IPS-18c (cell line): Measurements from ENCODE around the gene ST13.
"Not testable (repeated sequence)": the region's sequence is repeated elsewhere in the genome, so short reads cannot be mapped to it uniquely, and the experiment has no call there.

Experiments used
- H3K4me3 ChIP-seq: 2 replicates; pipeline ENCODE4 v1.7.0; 2013; ENCODE audit warnings: low read depth, mild to moderate bottlenecking, low read length, moderate library complexity; ENCODE audit not compliant: insufficient read depth
- H3K9me3 ChIP-seq: one replicate; pipeline ENCODE4 v1.6.1; 2013; ENCODE audit warnings: mild to moderate bottlenecking, low read length, moderate library complexity; ENCODE audit not compliant: control insufficient read depth, insufficient read depth

ST13 gene

DNA sequence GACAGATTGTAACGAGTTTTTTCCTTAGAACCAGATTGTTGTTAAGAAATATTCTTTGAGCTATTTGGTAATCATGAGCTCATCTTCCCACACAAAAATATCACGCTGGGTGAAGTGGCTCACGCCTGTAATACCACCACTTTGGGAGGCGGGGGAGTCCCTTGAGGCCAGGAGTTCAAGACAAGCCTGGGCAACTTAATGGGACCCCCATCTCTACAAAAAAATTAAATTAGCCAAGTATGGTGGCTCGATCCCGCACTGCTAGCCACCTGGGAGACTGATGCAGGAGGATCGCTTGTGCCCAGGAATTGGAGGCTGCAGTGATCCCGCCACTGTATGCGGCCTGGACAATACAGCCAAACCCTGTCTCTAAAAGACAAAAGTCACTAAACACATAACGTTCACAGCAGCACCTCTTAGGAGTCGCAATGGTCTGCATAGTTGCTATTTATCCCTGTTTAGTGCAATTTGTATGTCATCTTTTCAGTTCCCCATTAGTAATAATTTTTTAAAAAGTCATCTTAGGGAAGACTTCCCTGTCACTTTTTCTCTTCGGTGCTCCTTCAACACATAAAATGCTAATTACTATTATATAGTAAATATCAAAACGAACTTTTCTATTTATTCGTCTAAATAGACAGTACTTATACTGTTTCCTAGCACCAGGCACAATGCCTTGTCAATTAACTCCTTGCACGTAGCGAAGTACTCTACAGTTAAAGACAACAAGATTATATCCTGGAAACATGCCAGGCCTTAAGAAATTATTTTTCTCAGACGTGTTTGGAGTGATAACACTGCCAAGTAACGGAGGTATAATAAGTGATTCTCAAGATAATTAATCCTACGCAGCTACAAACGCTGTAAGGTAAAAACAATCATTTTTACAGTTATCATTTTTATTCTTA lies 1.1 kb downstream of the ST13 start:
- Histone ChIP-seq H3K9me3 (no peaks in the 10 kb centered on the region), H3K4me3 (peak overlapping the region; percentile 97)

DNA sequence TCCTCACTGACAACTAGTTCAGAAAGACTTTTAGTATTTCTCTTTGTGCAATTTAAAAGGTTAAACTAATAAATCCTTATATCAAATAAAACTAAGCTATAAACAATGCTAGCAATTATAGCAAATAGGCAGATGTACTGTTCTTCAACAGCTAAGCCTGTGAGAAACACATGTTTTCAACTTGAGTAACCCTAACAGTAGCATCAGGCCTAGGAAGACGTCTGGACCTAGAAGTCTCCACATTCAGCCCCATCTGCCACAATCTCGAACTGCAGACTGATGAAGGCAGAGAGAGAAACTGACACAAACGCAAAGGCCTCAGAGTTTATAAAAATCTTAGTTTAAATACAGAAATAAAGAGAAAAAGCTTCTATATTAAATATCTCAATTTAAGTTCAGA lies 2.5 kb downstream of the ST13 start:
- no peak overlapping the region for H3K4me3 ChIP-seq
- no peaks in the 10 kb centered on the region for H3K9me3 ChIP-seq

DNA sequence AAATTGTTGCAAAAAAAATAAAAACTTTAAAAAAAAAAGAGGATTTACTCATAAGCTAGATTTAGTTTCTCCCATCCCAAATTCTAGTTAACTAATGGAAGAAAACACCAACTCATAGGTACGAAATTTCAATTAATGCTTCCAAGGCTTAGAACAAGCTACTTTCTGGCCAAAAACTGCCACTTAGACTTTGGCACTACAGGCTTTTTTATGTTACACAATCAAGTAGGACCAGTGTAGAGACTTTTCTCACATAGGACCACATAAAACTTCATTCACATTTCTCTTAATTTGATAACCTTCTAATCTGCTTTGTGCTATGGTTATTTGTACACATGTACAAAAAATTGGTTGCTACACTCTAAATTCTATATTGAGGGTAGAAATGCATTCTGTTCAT lies 3.1 kb downstream of the ST13 start:
- no peak overlapping the region for H3K4me3 ChIP-seq
- H3K9me3 ChIP-seq: no peaks in the 10 kb centered on the region

DNA sequence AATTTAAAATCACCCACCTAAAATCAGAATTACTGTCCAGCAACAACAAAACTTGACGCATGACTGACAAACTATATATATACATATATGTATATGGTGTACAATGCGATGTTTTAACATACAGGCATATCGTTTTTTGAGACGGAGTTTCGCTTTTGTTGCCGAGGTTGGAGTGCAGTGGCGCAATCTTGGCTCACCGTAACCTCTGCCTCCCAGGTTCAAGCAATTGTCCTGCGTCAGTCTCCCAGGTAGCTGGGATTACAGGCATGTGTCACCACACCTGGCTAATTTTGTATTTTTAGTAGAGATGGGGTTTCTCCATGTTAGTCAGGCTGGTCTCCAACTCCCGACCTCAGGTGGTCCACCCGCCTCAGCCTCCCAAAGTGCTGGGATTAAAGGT lies 10.6 kb downstream of the ST13 start:
- H3K4me3 ChIP-seq, H3K9me3 ChIP-seq: not testable (repeated sequence)

DNA sequence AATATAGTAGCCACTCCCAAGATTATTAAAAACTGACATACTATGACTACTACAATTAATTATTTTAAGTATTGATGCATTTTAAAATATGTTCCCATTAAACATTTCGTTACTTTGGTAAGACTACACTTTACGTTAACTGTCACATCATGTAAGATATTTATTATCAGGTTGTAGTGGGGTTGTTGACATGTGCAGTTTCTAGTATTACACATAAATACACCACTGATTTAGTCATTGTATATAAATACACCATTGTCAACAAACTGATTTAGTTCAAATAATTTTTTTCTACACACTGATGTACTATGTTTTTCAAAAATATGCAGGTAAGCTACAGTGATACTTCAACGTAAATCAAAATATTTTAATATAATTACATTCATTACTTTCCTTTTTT lies 11.5 kb downstream of the ST13 start:
- no peak overlapping the region for H3K4me3 ChIP-seq
- H3K9me3 ChIP-seq: no peaks in the 10 kb centered on the region

DNA sequence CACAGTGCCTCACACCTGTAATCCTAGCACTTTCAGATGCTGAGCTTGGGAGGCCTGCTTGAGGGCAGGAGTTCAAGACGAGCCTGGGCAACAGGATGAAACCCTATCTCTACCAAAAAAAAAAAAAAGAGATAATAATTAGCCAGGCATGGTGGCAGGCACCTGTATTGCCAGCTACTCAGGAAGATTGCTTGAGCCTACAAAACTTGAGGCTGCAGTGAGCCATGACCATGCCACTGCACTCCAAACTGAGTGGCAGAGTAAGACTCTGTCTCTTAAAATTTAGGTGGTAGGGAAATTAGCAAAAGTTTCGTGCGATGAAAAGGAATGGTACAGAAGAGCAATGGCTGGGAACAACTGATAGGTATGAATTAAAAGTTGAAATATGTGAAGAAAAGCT lies 18.0 kb downstream of the ST13 start:
- Histone ChIP-seq H3K9me3 (no peaks in the 10 kb centered on the region), H3K4me3 (no peak overlapping the region)

DNA sequence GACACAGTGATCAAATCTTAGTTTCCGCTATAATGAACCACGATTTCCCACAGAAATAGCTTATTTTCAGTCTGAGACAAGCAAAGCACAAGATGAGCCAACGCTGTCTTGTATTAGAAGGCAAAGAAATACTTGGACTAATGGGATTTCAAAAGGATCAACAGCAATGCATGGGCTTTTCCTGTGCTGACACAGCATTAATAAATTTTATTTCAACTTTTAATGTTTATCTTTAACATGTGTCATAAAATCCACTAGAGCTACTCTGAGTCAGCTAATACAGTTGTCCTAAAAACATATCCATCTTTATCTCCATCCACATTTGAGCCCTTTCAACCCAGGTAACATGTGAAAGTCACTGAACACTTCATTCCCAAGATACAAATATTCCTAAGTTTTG lies 21.8 kb downstream of the ST13 start:
- Histone ChIP-seq H3K4me3 (no peak overlapping the region), H3K9me3 (no peaks in the 10 kb centered on the region)

DNA sequence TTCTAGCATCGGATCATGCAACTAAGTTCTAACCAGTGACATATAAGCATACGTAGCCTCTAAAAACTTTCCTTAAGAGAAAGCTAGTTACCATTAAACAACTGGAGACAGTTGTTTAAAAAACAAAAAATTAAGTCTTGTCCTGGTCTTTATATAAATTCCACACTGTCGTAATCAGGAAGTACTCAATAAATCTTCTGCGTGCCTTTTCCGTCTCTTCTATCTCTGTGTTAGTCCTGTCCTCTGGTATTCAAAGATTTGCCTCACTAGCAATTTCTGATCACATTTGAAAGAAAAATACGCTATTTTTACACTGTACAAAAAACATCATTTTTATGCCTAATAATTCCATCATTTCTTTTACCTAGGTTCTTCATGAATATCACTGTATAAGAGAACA lies 27.3 kb downstream of the ST13 start:
- no peak overlapping the region for H3K4me3 ChIP-seq

DNA sequence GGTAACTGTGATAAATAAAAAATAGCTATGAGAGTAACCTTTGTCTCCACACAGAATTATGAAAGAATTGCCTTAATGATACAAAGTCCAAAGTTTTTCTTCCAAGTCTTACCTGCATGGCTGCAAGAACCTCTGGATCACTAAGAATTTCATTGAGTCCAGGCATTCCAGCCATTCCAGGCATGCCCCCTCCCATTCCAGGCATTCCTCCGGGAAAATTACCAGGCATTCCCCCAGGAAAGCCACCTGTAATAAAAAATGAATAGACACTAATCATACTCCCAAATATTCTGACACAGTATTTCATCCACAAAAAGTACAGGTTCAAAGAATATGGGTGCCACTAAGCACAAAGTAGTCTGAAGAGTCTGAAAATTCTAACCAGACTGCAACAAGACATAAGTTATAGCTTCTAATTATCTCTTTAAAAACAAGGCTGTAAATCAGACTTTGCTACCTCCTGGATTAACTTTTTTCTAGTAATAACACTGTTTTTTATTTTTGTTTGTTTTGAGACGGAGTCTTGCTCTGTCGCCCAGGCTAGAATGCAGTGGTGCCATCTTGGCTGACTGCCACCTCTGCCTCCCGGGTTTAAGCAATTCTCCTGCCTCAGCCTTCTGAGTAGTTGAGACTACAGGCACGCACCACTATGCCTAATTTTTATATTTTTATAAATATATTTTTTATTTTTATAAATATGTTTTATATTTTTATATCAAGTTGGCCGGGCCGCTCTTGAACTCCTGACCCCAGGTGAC lies 29.3 kb downstream of the ST13 start:
- no peaks in the 10 kb centered on the region for H3K9me3 ChIP-seq
- no peak overlapping the region for H3K4me3 ChIP-seq

More for the DNA sequence above, 27.3 kb downstream of the ST13 start:
- H3K9me3 ChIP-seq: no peaks in the 10 kb centered on the region

DNA sequence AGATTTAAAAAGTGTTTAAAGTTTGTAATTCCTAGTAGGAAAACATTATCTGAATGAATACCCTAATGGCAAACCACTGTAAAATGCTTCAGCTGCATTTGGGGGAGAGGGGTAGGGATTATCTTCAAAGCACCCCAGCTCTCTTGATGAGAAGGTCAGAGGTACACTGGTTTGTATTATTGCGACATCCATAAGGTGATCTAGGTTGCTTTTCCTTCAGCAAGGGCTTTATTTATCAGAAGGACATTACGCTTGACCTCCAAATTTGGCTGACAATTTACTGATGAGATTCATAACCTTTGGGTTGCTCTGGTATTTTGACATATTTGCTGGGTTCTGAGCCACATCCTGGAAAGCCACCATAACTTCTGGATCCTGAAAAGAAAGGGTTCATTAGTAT lies 30.1 kb downstream of the ST13 start:
- H3K4me3 ChIP-seq: not testable (repeated sequence)

DNA sequence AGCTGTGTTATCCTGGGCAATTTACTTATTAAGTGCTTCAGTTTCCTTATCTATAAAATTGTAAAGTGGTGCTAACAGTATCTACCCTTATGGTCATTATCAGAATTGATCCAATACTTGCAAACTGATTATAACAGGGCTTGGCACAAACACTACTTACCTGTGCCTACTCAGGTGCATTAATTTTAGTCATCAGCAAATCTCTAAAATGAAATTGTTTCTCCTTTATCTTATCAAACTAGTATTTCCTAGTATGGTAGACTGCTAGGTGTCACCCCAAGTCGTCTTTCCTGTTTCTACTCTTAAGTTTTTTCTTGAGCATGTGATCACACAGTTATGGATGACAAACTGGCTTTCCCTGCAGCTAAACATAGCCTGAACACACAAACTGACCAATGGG lies 33.0 kb downstream of the ST13 start:
- H3K4me3 ChIP-seq: no peak overlapping the region

More for the DNA sequence above, 30.1 kb downstream of the ST13 start:
- not testable (repeated sequence) for H3K9me3 ChIP-seq

DNA sequence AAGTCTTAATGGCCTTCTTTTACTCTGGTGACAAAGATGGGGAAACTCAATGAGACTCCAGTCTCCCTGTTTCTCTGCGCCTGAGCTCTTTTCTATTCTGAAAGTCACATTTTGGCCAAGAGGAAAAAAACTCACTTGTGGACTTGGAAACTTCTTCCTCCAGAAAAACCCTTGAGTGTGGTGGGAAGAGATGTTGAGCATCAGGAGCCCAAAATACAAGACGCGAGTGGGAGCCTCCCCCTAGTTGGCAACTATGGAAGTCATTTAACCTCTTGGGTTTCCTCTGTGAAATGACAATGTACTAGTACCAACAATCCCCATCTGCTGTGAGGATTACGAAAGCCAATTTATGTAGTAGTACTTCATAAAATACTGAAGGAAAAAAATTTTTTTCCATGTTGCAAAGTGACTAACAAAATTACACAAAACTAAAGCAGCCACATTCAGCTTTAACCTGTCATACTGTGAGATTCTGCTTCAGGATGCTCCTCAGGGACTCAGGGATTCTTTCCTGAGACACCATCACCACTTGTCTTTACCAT lies 36.8 kb downstream of the ST13 start:
- H3K9me3 ChIP-seq: no peaks in the 10 kb centered on the region
- H3K4me3 ChIP-seq: peak overlapping the region; percentile 50

More for the DNA sequence above, 33.0 kb downstream of the ST13 start:
- no peaks in the 10 kb centered on the region for H3K9me3 ChIP-seq

DNA sequence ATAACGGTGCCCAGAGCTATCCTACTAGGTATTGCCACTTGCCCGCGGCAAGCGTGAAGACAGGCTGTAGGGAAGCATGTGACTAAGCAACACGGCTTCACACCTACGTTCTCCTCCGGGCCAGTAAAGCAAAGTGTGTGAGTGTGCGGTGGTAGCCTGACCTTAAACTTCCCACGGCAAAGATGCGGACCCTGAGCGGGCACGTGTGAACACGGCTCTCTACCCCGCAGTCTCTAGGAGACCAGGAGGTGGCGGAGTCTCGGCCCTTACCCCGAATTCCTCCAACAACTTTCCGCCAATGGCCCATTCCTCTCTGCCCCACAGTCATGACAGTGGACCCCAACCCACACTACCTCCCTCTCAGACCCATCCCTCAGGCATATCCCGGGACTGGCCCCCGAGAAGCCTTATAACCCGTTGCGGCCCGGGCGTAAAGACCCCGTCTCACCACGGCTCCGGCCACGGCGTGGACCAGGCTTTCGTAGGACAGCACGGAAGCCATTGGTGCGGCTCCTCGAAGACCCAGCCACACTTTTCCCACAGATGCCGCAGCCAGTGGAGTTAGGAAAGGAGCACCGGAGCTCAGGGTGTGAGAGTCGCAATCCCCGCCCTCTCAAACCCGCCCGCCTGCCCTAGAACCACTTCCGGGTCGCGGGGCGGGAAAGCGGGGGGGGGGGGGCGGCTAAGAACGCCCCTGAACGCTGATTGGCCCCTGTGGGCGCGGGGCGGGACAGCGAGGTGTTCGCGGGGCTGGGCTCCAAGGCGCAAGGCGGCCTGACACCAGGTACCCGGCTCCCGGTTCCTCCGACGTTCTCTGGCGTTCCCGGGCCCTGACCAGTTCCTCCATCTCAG lies 37.5 kb downstream of the ST13 start, which contains the start of gene SLC25A17:
TSS of gene SLC25A17 (minus strand) at position 600 of the 852 bp plus-strand sequence. CDS start at position 502, 98 bp downstream.
- Histone ChIP-seq H3K9me3 (no peaks in the 10 kb centered on the region), H3K4me3 (peak within 1 kb of the TSS; percentile 99)

DNA sequence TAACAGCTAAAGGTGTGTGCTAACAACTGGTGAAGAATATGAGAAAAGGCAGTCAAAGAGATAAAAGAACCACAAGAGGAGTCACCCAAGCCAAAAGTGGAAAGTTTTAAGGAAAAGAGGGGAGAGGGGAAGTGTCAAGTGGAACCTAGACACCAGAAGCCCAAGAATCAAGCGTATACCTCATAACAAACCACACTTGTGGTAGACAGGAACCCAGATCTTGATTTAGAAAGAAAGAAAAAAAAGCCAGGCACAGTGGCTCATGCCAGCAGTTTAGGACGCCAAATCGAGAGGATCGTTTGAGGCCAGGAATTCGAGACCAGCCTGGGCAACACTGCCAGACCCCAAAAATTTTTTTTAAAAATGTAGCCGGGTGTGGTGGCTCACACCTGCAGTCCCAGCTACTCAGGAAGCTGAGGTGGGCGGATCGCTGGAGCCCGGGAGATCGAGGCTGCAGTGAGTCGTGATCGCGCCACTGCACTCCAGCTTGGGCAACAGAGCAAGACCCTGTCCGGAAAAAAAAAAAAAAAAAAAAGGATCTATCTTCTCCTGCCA lies 38.2 kb downstream of the ST13 start:
- Histone ChIP-seq H3K4me3 (peak overlapping the region; percentile 99), H3K9me3 (no peaks in the 10 kb centered on the region)

DNA sequence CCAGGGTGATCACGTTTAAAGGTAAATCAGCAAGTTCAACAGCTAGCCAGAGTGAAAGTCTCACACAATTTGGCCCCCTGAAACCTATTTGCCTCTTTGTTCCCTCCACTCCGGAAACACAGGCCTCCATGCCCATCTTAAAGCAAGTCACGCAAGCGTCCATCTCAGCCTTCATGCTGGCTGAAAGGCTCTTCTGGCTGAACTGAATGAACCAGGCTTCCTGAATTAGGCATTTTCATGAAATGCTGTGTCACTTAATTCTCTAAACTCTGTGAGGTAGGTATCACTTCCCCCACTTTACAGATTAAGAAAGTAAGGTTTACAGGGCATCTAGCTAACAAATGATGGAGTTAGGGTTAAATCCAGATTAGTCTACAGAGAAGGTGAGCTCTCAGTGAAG lies 38.7 kb downstream of the ST13 start:
- H3K4me3 ChIP-seq: no peak overlapping the region
- H3K9me3 ChIP-seq: no peaks in the 10 kb centered on the region

DNA sequence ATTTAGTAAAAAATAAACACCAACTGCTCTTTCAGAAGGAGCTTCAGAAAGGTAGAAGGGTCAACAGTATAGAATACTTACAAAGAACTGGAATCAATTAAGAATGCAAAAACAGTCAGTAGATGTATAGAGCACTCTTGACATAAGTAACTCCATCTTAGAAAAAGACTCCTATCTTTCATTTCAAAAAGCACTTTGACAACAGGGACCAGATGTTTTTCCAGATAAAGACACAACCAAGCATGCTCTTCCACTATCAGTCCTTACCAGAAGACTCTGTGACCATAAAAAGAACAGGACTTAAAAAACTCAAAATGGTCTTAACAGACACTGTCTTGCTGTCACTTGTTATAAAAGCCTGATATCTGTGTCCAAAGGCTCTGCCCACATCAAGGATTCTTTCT lies 42.5 kb downstream of the ST13 start:
- H3K4me3 ChIP-seq: no peak overlapping the region
- H3K9me3 ChIP-seq: no peaks in the 10 kb centered on the region
